Sigmoid colon (tissue), 7 donors: ENCODE results near the gene GBF1. TPM values are rescaled to one million over a fixed set of nuclear protein-coding genes. Genes with fewer than 3 reads are reported as not detected.

Experiments
- DNase-seq: peaks from one replicate; pipeline ENCODE4 v3.0.0-alpha.2; 2019
- H3K27ac ChIP-seq, 4 donors: fragments of 200-600 bp; sonication (generic); one replicate each; pipeline ENCODE4 v1.5.1; 2016 to 2019; ENCODE audit warnings: mild to moderate bottlenecking in 1 of 4
- H3K27me3 ChIP-seq, 3 donors: fragments of 200-600 bp; sonication (generic); one replicate each; pipeline ENCODE4 v1.5.1; 2019; ENCODE audit warnings: mild to moderate bottlenecking in 1 of 3
- H3K36me3 ChIP-seq, 4 donors: fragments of 200-600 bp; sonication (generic); one replicate each; pipeline ENCODE4 v1.5.1; 2016 to 2019
- H3K4me1 ChIP-seq, 4 donors: fragments of 200-600 bp; sonication (generic); one replicate each; pipeline ENCODE4 v1.5.1; 2017 to 2019
- H3K4me3 ChIP-seq, 4 donors: fragments of 200-600 bp; sonication (generic); one replicate each; pipeline ENCODE4 v1.5.1; 2017 to 2019; ENCODE audit warnings: mild to moderate bottlenecking in 2 of 4, moderate library complexity in 1 of 4
- H3K9me3 ChIP-seq, 4 donors: fragments of 200-600 bp in 3 of 4; sonication (generic) in 3 of 4; one replicate each; pipeline versions ENCODE4 v1.5.1 to v1.6.1; 2013 to 2019
- EP300 ChIP-seq, 4 donors: sonication (generic); formaldehyde crosslinking; IDR thresholded peaks; one replicate each; pipeline ENCODE4 v1.6.1; 2017; ENCODE audit warnings: antibody characterized with exemption in 4 of 4
- POLR2A ChIP-seq, 2 donors: fragments of 450-650 bp; IDR thresholded peaks; one replicate each; pipeline ENCODE4 v1.6.1; 2016; ENCODE audit warnings: antibody characterized with exemption in 2 of 2, mild to moderate bottlenecking in 2 of 2, moderate library complexity in 2 of 2
- POLR2AphosphoS5 ChIP-seq, 4 donors: sonication (generic); formaldehyde crosslinking; IDR thresholded peaks; one replicate each; pipeline ENCODE4 v1.6.1; 2017; ENCODE audit warnings: antibody characterized with exemption in 4 of 4
- WGBS, 2 donors: extraction: QIAGEN DNeasy Blood & Tissue Kit; methylation state at CpG; one replicate each; pipeline ENCODE4 v1.1.7; 2013; 5-methylcytosine and 5-hydroxymethylcytosine counted together
- intact Hi-C: fragments of 100-400 bp; cut with DNase I; formaldehyde crosslinking; loops from one replicate; pipeline ENCODE4 v1.15.1; 2023
- polyA plus RNA-seq, 3 donors: library from polyadenylated mRNA; stranded (reverse); fragments of 200-250 nt; gene quantifications; one replicate each; pipeline ENCODE4 v1.2.3, GENCODE V29; 2013
- total RNA-seq, 4 donors: library from RNA; depleted of rRNA; stranded (reverse); fragments of >200 nt; gene quantifications; one replicate each; pipeline ENCODE4 v1.1.0, GENCODE V29; 2016
- TF ChIP-seq, protein P1 (sequence below), 4 experiments: fragments of 450-650 bp in 3 of 4; fragments of 200-600 bp in 1 of 4; IDR thresholded peaks; one replicate each; pipeline ENCODE4 v1.5.1; 2016 to 2019; ENCODE audit warnings: antibody characterized with exemption in 4 of 4, mild to moderate bottlenecking in 3 of 4, moderate library complexity in 2 of 4
- donor health status: healthy with polysubstance abuse.
- donor health status: Bipolar disorder and iron deficiency.
- donor health status: healthy.

Gene GBF1
- total and polyA plus RNA-seq, 7 donors, result 8.4 to 38.2 (median 18.5) TPM

DNA sequence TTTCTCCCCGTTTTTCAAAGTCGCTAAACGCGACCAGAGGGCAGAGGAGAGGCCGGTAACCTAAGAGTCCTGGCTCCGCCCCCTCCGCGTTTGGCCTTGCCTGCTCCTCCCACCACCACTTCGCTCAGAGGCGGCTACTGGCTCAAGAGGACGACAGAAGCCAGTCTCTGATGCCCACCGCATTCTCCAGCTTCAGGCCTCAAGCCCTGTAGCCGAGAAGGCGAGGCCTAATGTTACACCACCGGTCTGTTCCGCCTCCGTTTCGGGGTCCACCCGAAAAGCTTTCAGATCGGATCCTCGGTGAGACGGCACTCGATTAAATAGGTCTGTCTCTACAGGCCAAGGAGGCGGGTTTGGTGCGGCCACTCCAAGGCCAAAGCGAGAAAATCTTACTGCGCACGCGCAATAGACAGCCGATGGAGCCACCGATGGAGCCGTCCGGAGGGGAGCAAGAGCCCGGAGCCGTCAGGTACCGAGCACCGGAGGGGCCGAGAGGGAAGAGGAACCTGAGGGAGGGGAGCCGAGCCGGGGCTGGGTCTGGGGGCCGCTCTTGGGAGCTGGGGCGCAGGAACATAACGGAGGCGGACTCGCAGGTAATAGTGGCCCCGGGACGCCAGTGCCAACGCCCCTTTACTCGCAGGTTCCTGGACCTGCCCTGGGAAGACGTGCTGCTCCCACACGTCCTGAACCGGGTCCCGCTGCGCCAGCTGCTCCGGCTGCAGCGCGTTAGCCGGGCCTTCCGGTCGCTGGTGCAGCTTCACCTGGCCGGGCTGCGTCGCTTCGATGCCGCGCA, 175.6 kb downstream of the GBF1 start, which contains the start of gene FBXL15:
FBXL15 (plus strand) TSS at position 123 of the 793 bp plus-strand sequence; CDS start at position 417, 294 bp downstream.
- Histone ChIP-seq H3K9me3 (no peaks in the 10 kb centered on the region), H3K27me3 (peaks cover 0 to 27% (median 7%) of the 10 kb centered on the region in 3 donors), H3K4me3 (peak within 1 kb of the TSS; percentile 61 to 89 (median 76)), H3K36me3 (peaks cover 10 to 24% (median 11%) of the 10 kb centered on the region in 4 donors), H3K27ac (peak within 1 kb of the TSS; percentile 86 to 96 (median 91)), H3K4me1 (peaks cover 0 to 42% (median 36%) of the 10 kb centered on the region in 4 donors)
- TF ChIP-seq, protein P1, sequence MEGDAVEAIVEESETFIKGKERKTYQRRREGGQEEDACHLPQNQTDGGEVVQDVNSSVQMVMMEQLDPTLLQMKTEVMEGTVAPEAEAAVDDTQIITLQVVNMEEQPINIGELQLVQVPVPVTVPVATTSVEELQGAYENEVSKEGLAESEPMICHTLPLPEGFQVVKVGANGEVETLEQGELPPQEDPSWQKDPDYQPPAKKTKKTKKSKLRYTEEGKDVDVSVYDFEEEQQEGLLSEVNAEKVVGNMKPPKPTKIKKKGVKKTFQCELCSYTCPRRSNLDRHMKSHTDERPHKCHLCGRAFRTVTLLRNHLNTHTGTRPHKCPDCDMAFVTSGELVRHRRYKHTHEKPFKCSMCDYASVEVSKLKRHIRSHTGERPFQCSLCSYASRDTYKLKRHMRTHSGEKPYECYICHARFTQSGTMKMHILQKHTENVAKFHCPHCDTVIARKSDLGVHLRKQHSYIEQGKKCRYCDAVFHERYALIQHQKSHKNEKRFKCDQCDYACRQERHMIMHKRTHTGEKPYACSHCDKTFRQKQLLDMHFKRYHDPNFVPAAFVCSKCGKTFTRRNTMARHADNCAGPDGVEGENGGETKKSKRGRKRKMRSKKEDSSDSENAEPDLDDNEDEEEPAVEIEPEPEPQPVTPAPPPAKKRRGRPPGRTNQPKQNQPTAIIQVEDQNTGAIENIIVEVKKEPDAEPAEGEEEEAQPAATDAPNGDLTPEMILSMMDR (IDR thresholded peaks at IDR 0.05), result no peak
- TF ChIP-seq POLR2AphosphoS5 (IDR thresholded peaks at IDR 0.05) (peak; percentile 70 to 86 (median 83)), EP300 (IDR thresholded peaks at IDR 0.05) (peak in 1 of 4 donors; percentile 63), POLR2A (IDR thresholded peaks at IDR 0.05) (peak in 1 of 2 donors; percentile 33)
- peak; percentile 99 for DNase-seq
- 0% methylated on average over 66 of the region's 66 CpGs for WGBS, 2 donors
- intact Hi-C loops, result loop anchor here (1.0 to 5.0 kb wide), 3 partner anchors 29 to 161 kb away; no protein-coding TSS in a partner anchor

DNA sequence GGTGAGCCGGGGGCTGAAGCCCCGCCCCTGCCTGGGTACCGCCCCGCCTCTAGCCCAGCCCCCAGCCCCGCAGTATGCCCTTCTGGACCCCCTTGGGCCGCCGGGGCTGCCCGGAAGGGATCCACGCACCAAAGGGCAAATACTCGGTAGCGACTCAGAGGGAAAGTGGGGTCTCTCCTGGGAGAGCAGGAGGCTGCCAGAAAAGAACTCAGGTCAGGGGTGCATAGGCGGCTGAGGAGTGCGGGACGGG, 176.1 kb downstream of the GBF1 start:
- H3K4me3 ChIP-seq, result peak overlapping the region; percentile 61 to 89 (median 76)
- H3K27ac ChIP-seq, result peak overlapping the region; percentile 86 to 96 (median 91)
- peaks cover 0 to 42% (median 36%) of the 10 kb centered on the region in 4 donors for H3K4me1 ChIP-seq
- WGBS, 2 donors, result 0% methylated on average over 14 of the region's 14 CpGs
- H3K9me3 ChIP-seq, result no peaks in the 10 kb centered on the region
- TF ChIP-seq EP300 (IDR thresholded peaks at IDR 0.05), result no peak
- no peak for TF ChIP-seq POLR2A (IDR thresholded peaks at IDR 0.05)
- TF ChIP-seq POLR2AphosphoS5 (IDR thresholded peaks at IDR 0.05), result no peak
- TF ChIP-seq, protein P1 (IDR thresholded peaks at IDR 0.05), result no peak
- H3K27me3 ChIP-seq, result peaks cover 0 to 23% (median 2%) of the 10 kb centered on the region in 3 donors
- peaks cover 10 to 24% (median 11%) of the 10 kb centered on the region in 4 donors for H3K36me3 ChIP-seq
- intact Hi-C loops, result loop anchor here (1.0 to 5.0 kb wide), 3 partner anchors 29 to 161 kb away; no protein-coding TSS in a partner anchor
- no peak for DNase-seq

- no peak for TF ChIP-seq POLR2A (IDR thresholded peaks at IDR 0.05)
- TF ChIP-seq POLR2AphosphoS5 (IDR thresholded peaks at IDR 0.05), result peak in 2 of 4 donors; percentile 9 to 44
- TF ChIP-seq EP300 (IDR thresholded peaks at IDR 0.05), result no peak
- peaks cover 0 to 42% (median 36%) of the 10 kb centered on the region in 4 donors for H3K4me1 ChIP-seq
These were observed 176.6 kb downstream of the GBF1 start for GRCh38 chr10:102421757-102422512.

GRCh38 chr10:102422545-102423129, 177.3 kb downstream of the GBF1 start:
- Histone ChIP-seq H3K4me3 (peak overlapping the region; percentile 61 to 89 (median 76)), H3K4me1 (peaks cover 0 to 42% (median 36%) of the 10 kb centered on the region in 4 donors), H3K27me3 (peaks cover 0 to 11% (median 0%) of the 10 kb centered on the region in 3 donors), H3K27ac (peak overlapping the region; percentile 86 to 96 (median 91)), H3K9me3 (no peaks in the 10 kb centered on the region), H3K36me3 (peaks cover 10 to 24% (median 11%) of the 10 kb centered on the region in 4 donors)
- peak; percentile 52 to 77 (median 68) for TF ChIP-seq POLR2AphosphoS5 (IDR thresholded peaks at IDR 0.05)
- TF ChIP-seq, protein P1 (IDR thresholded peaks at IDR 0.05), result peak; percentile 85 to 93 (median 91)
- peak in 1 of 2 donors; percentile 28 for TF ChIP-seq POLR2A (IDR thresholded peaks at IDR 0.05)
- no peak for TF ChIP-seq EP300 (IDR thresholded peaks at IDR 0.05)
- peak; percentile 91 for DNase-seq
- intact Hi-C loops, result loop anchor here (1.0 to 5.0 kb wide), 3 partner anchors 28 to 160 kb away; no protein-coding TSS in a partner anchor
- 5 to 10% methylated on average over 28 of the region's 28 CpGs for WGBS, 2 donors

More at GRCh38 chr10:102421757-102422512, 176.6 kb downstream of the GBF1 start:
- peaks cover 0 to 18% (median 0%) of the 10 kb centered on the region in 3 donors for H3K27me3 ChIP-seq
- DNase-seq, result peak; percentile 73
- 1 to 2% methylated on average over 62 of the region's 62 CpGs for WGBS, 2 donors
- intact Hi-C loops, result loop anchor here (1.0 to 5.0 kb wide), 4 partner anchors 28 to 160 kb away; no protein-coding TSS in a partner anchor
- H3K4me3 ChIP-seq, result peak overlapping the region; percentile 61 to 89 (median 76)
- H3K9me3 ChIP-seq, result no peaks in the 10 kb centered on the region
- peak overlapping the region; percentile 86 to 96 (median 91) for H3K27ac ChIP-seq
- H3K36me3 ChIP-seq, result peaks cover 10 to 24% (median 11%) of the 10 kb centered on the region in 4 donors
